Measurements from ENCODE around the gene UFD1. TPM values are rescaled to one million over a fixed set of nuclear protein-coding genes. Genes with fewer than 3 reads are reported as not detected.

UFD1 gene
- total and polyA plus RNA-seq, 12 donors: 31.5 to 79.4 (median 43.5) TPM

- Histone ChIP-seq H3K4me3 (no peak overlapping the region), H3K27ac (no peak overlapping the region), H3K27me3 (no peaks in the 10 kb centered on the region), H3K4me1 (peaks cover 0 to 16% (median 0%) of the 10 kb centered on the region in 9 donors), H3K9me3 (peaks cover 0 to 20% (median 0%) of the 10 kb centered on the region in 11 donors), H3K36me3 (peaks cover 0 to 18% (median 0%) of the 10 kb centered on the region in 9 donors)
- DNase-seq (no peak), ATAC-seq (no peak)
- WGBS, 2 donors: 90 to 94% methylated on average over 19 of the region's 19 CpGs
- intact Hi-C loops (cut with DNase I): no loop called here
- TF ChIP-seq CTCF (IDR thresholded peaks at IDR 0.05): no peak
These were observed 37.6 kb upstream of the UFD1 start for GRCh38 chr22:19516378-19517170.

GRCh38 chr22:19515654-19516377, 36.8 kb upstream of the UFD1 start:
- DNase-seq: no peak
- H3K36me3 ChIP-seq: peaks cover 0 to 18% (median 0%) of the 10 kb centered on the region in 9 donors
- H3K4me1 ChIP-seq: peaks cover 0 to 13% (median 0%) of the 10 kb centered on the region in 9 donors
- peaks cover 0 to 20% (median 0%) of the 10 kb centered on the region in 11 donors for H3K9me3 ChIP-seq
- TF ChIP-seq CTCF (IDR thresholded peaks at IDR 0.05): no peak
- intact Hi-C loops (cut with DNase I): no loop called here
- H3K27ac ChIP-seq: no peak overlapping the region
- ATAC-seq: no peak
- no peaks in the 10 kb centered on the region for H3K27me3 ChIP-seq
- WGBS, 2 donors: 96 to 98% methylated on average over 12 of the region's 12 CpGs
- H3K4me3 ChIP-seq: no peak overlapping the region

GRCh38 chr22:19514831-19515565, 36.0 kb upstream of the UFD1 start:
- Histone ChIP-seq H3K9me3 (peaks cover 0 to 20% (median 0%) of the 10 kb centered on the region in 11 donors), H3K4me3 (no peak overlapping the region), H3K27ac (no peak overlapping the region), H3K4me1 (peaks cover 0 to 11% (median 0%) of the 10 kb centered on the region in 9 donors), H3K27me3 (no peaks in the 10 kb centered on the region), H3K36me3 (peaks cover 0 to 23% (median 0%) of the 10 kb centered on the region in 9 donors)
- ATAC-seq (no peak), DNase-seq (no peak)
- WGBS, 2 donors: 92 to 94% methylated on average over 14 of the region's 14 CpGs
- intact Hi-C loops (cut with DNase I): loop anchor here in 1 of 10 donors (5.0 kb wide), 1 partner anchor 92 kb away; no protein-coding TSS in a partner anchor
- no peak for TF ChIP-seq CTCF (IDR thresholded peaks at IDR 0.05)

- DNase-seq (no peak), ATAC-seq (no peak)
- Histone ChIP-seq H3K4me1 (no peaks in the 10 kb centered on the region), H3K9me3 (peaks cover 0 to 20% (median 0%) of the 10 kb centered on the region in 11 donors), H3K27ac (no peak overlapping the region), H3K36me3 (peaks cover 0 to 23% (median 0%) of the 10 kb centered on the region in 9 donors), H3K27me3 (no peaks in the 10 kb centered on the region), H3K4me3 (no peak overlapping the region)
- TF ChIP-seq CTCF (IDR thresholded peaks at IDR 0.05): no peak
- whole genome bisulfite sequencing, 2 donors: 67 to 71% methylated on average over 2 of the region's 2 CpGs
- intact Hi-C loops (cut with DNase I): loop anchor here in 1 of 10 donors (5.0 kb wide), 1 partner anchor 93 kb away; no protein-coding TSS in a partner anchor
These were observed 34.8 kb upstream of the UFD1 start for GRCh38 chr22:19513823-19514222.

All from heart right ventricle (tissue), 16 donors.